GM21423 (cell line): Measurements from ENCODE around the gene COMMD9.
A peak's percentile ranks its signal among the peaks of the same experiment; 100 is the strongest.

ENCODE experiments used
- ATAC-seq: cut with Tn5 transposase; IDR thresholded peaks from one replicate; pipeline ENCODE4 v1.9.1; 2021; ENCODE audit warnings: mild to moderate bottlenecking, moderate library complexity; ENCODE audit not compliant: unreplicated experiment

Gene COMMD9

GRCh38 chr11:36296884-36297543 lies 7.8 kb upstream of the COMMD9 start:
- no peak for ATAC-seq

- ATAC-seq = no peak
Measured at GRCh38 chr11:36295926-36296325, 6.7 kb upstream of the COMMD9 start, which contains the start of gene PRR5L. Gene PRR5L (plus strand): TSS chr11:36296288. CDS start chr11:36401122, 104,834 bp downstream.

GRCh38 chr11:36292311-36292722 lies 3.1 kb upstream of the COMMD9 start:
- ATAC-seq = peak; percentile 25

- ATAC-seq = no peak
Measured at GRCh38 chr11:36288442-36289225, 590 bp downstream of the COMMD9 start.

- no peak for ATAC-seq
Measured at GRCh38 chr11:36282926-36283325, 6.3 kb downstream of the COMMD9 start.

- no peak for ATAC-seq
Measured at GRCh38 chr11:36281850-36282249, 7.4 kb downstream of the COMMD9 start.

GRCh38 chr11:36280531-36280930 lies 8.7 kb downstream of the COMMD9 start:
- ATAC-seq = no peak

- ATAC-seq = no peak
Measured at GRCh38 chr11:36278531-36279282, 10.5 kb downstream of the COMMD9 start.

- ATAC-seq = no peak
Measured at GRCh38 chr11:36274414-36274813, 14.8 kb downstream of the COMMD9 start.

GRCh38 chr11:36273110-36273509 lies 16.1 kb downstream of the COMMD9 start:
- no peak for ATAC-seq

- no peak for ATAC-seq
Measured at GRCh38 chr11:36271794-36272407, 17.3 kb downstream of the COMMD9 start.

GRCh38 chr11:36270701-36271100 lies 18.5 kb downstream of the COMMD9 start:
- ATAC-seq = no peak

- no peak for ATAC-seq
Measured at GRCh38 chr11:36268337-36268985, 20.8 kb downstream of the COMMD9 start.

GRCh38 chr11:36266767-36267166 lies 22.5 kb downstream of the COMMD9 start:
- no peak for ATAC-seq

- ATAC-seq = peak; percentile 64
Measured at GRCh38 chr11:36265793-36266628, 23.2 kb downstream of the COMMD9 start.

- ATAC-seq = no peak
Measured at GRCh38 chr11:36264973-36265344, 24.3 kb downstream of the COMMD9 start.

GRCh38 chr11:36264011-36264972 lies 24.9 kb downstream of the COMMD9 start:
- no peak for ATAC-seq

GRCh38 chr11:36261094-36261493 lies 28.1 kb downstream of the COMMD9 start:
- ATAC-seq = no peak
